Activated CD8-positive, alpha-beta T cell treated with anti-CD3 and anti-CD28 coated beads, Interleukin-2, amount 10 ng/mL, durations not matched to agents 7 days and 5 days (primary cell): ENCODE results near the gene CCDC85C. TPM values are rescaled to one million over a fixed set of nuclear protein-coding genes. Genes with fewer than 3 reads are reported as not detected.

Source experiments
- ATAC-seq: fragments of 150-1000 bp; cut with Tn5 transposase; one replicate; pipeline ENCODE4 v1.10.0; 2021; ENCODE audit warnings: moderate library complexity
- CTCF ChIA-PET: fragments of 350-600 bp; sonication (Branson Sonifier 250); formaldehyde crosslinking; loops from one replicate; lab custom pipeline; 2021; ENCODE audit warnings: antibody characterized with exemption; lab: Charles Lee
- POLR2A ChIA-PET: fragments of 350-600 bp; sonication (Branson Sonifier 250); formaldehyde crosslinking; loops from one replicate; lab custom pipeline; 2021; ENCODE audit warnings: antibody characterized with exemption; lab: Charles Lee
- DNase-seq: peaks from one replicate; pipeline ENCODE4 v3.0.0-alpha.2; 2020
- H3K27ac Mint-ChIP-seq: one replicate; pipeline ENCODE4 v1.8.0; 2021; ENCODE audit warnings: mild to moderate bottlenecking, mixed read lengths
- H3K27me3 Mint-ChIP-seq: one replicate; pipeline ENCODE4 v1.8.0; 2021; ENCODE audit warnings: low read depth, mixed read lengths
- H3K36me3 Mint-ChIP-seq: one replicate; pipeline ENCODE4 v1.8.0; 2021; ENCODE audit warnings: low read depth, mixed read lengths
- H3K4me1 Mint-ChIP-seq: one replicate; pipeline ENCODE4 v1.8.0; 2021; ENCODE audit warnings: low read depth, mixed read lengths
- H3K4me3 Mint-ChIP-seq: one replicate; pipeline ENCODE4 v1.8.0; 2021; ENCODE audit warnings: mild to moderate bottlenecking, mixed read lengths
- H3K9me3 Mint-ChIP-seq: one replicate; pipeline ENCODE4 v1.8.0; 2022; ENCODE audit warnings: mixed read lengths; ENCODE audit not compliant: insufficient read depth
- total RNA-seq, 2 experiments: library from RNA; stranded (reverse); gene quantifications; one replicate each; pipeline ENCODE4 v1.2.3, GENCODE V29; 2021

The CCDC85C gene
- total RNA-seq, 2 experiments from 2014 or later, result 7.5 to 8.9 TPM

DNA sequence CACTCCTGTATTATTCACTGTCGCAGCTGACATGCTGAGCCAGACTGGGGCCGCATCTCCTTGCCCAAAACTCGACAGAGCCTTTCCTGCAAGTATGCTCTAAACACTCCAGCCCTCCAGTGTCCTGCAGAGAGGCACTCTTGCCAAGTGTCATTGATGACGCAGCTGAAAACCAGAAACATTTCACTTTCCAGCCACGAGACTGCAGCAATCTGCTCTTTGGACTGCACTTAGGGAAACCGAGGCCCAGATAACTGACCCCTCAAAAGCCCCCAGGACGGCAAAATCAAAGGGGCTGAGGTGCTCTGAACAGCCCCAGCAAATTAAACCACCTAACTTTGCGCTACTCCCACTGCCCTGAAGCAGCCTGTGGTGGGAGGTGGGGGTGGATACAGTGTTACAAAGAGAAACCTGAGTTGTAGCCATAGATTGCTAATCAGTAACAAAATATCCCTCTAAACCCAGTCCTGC is 2.6 kb downstream of the CCDC85C start:
- Mint-ChIP-seq H3K27me3 (peaks cover 8% of the 10 kb centered on the region), H3K36me3 (no peaks in the 10 kb centered on the region), H3K27ac (no peak overlapping the region), H3K4me3 (no peak overlapping the region), H3K9me3 (no peaks in the 10 kb centered on the region), H3K4me1 (peaks cover 19% of the 10 kb centered on the region)
- ChIA-PET POLR2A (no interaction called here), CTCF (interaction anchor here (0.9 kb wide), 1 partner anchor 8 kb away, joined by 3 read pairs; no protein-coding TSS in a partner anchor)
- DNase-seq, result no peak
- ATAC-seq, result no peak

GRCh38 chr14:99600232-99600888 is 3.6 kb downstream of the CCDC85C start:
- peaks cover 19% of the 10 kb centered on the region for H3K4me1 Mint-ChIP-seq
- no peak overlapping the region for H3K4me3 Mint-ChIP-seq
- no peaks in the 10 kb centered on the region for H3K36me3 Mint-ChIP-seq
- no peak for DNase-seq
- peaks cover 8% of the 10 kb centered on the region for H3K27me3 Mint-ChIP-seq
- no peak overlapping the region for H3K27ac Mint-ChIP-seq
- CTCF ChIA-PET, result interaction anchor here (0.9 kb wide), 1 partner anchor 9 kb away, joined by 3 read pairs; no protein-coding TSS in a partner anchor
- POLR2A ChIA-PET, result no interaction called here
- no peaks in the 10 kb centered on the region for H3K9me3 Mint-ChIP-seq
- ATAC-seq, result no peak

DNA sequence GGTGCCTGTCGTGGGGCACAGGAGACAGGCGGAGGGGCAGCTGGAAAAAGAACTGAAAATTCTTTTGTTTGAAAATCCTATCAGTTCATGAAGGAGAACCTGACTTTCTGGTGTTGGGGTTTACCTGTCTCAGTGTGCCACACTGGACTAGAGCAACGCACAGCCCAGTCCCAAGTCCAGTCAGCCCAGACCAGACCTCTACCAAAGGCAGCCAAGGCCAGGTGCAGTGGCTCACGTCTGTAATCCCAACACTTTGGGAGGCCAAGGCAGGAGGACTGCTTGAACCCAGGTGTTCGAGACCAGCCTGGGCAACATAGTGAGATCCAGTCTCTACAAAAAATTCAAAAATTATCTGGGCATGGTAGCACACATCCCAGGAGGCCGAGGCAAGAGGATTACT is 4.6 kb downstream of the CCDC85C start:
- ChIA-PET CTCF (interaction anchor here (0.7 to 1.2 kb wide), 2 partner anchors 74 to 89 kb away, joined by 3 read pairs; no protein-coding TSS in a partner anchor), POLR2A (no interaction called here)
- peaks cover 8% of the 10 kb centered on the region for H3K27me3 Mint-ChIP-seq
- no peaks in the 10 kb centered on the region for H3K36me3 Mint-ChIP-seq
- no peak overlapping the region for H3K4me3 Mint-ChIP-seq
- ATAC-seq (no peak), DNase-seq (no peak)
- no peak overlapping the region for H3K27ac Mint-ChIP-seq
- peaks cover 26% of the 10 kb centered on the region for H3K4me1 Mint-ChIP-seq
- no peaks in the 10 kb centered on the region for H3K9me3 Mint-ChIP-seq

DNA sequence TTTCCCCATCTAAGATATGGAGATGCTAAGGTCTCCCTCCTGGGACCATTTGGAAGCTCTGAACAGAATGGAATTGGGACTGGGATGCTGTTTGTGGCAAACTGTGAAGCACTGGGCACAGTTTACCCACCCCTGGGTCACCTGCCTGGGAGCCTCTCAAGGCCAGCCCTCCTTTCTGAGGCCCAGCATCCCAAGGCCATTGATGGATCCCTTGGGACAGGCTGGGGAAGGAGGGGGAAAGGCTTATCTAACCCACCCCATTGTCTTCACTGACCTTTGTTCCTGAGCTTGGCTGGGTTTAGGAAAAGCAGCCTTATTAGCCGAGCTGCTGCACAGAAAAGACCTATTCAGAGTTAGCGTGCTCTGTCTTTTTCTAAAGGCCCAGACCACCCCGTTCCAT is 5.2 kb downstream of the CCDC85C start:
- no peak for ATAC-seq
- no peaks in the 10 kb centered on the region for H3K36me3 Mint-ChIP-seq
- peaks cover 8% of the 10 kb centered on the region for H3K27me3 Mint-ChIP-seq
- ChIA-PET POLR2A (no interaction called here), CTCF (interaction anchor here (0.7 to 1.2 kb wide), 2 partner anchors 74 to 89 kb away, joined by 3 read pairs; no protein-coding TSS in a partner anchor)
- no peaks in the 10 kb centered on the region for H3K9me3 Mint-ChIP-seq
- H3K4me3 Mint-ChIP-seq, result no peak overlapping the region
- DNase-seq, result no peak
- peaks cover 26% of the 10 kb centered on the region for H3K4me1 Mint-ChIP-seq
- H3K27ac Mint-ChIP-seq, result no peak overlapping the region

DNA sequence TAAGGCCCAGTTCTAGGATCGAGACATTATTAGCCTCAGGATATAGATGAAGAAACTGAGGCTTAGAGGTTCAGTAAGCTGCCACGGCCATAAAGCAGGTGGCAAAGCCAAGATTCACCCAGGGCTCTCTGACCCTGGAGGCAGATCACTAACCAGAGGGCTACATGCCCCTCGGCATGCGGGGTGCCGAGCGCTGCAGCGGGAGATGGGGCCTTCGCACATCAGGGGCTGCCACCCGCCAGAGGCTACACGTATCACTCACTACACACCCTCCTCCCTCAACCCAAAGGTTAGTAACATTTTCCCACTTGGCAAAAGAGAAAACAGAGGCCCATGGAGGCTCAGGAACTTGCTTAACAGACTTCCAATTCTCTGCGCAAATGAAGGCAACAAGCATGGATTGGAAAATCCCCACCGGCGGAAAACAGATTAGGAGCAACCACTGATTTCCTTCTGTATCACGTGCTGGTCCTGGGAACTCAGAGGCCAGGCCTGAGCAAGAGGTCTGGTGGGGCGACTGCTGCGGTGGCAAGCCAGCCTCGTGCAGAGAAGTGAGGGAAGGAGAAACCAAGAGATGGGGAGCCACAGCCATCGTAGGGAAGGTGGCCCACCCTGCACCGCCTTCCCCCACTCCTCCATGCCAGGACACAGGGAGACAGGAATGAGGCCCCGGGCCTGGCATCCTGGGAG is 6.0 kb downstream of the CCDC85C start:
- ChIA-PET POLR2A (no interaction called here), CTCF (no interaction called here)
- Mint-ChIP-seq H3K4me1 (peaks cover 26% of the 10 kb centered on the region), H3K27ac (no peak overlapping the region), H3K36me3 (no peaks in the 10 kb centered on the region), H3K4me3 (no peak overlapping the region), H3K9me3 (no peaks in the 10 kb centered on the region), H3K27me3 (peaks cover 8% of the 10 kb centered on the region)
- no peak for ATAC-seq
- DNase-seq, result no peak

GRCh38 chr14:99596772-99597171 is 7.2 kb downstream of the CCDC85C start:
- no peak overlapping the region for H3K27ac Mint-ChIP-seq
- DNase-seq (no peak), ATAC-seq (no peak)
- H3K27me3 Mint-ChIP-seq, result no peaks in the 10 kb centered on the region
- H3K4me1 Mint-ChIP-seq, result peaks cover 17% of the 10 kb centered on the region
- ChIA-PET POLR2A (no interaction called here), CTCF (no interaction called here)
- H3K9me3 Mint-ChIP-seq, result no peaks in the 10 kb centered on the region
- H3K4me3 Mint-ChIP-seq, result no peak overlapping the region
- H3K36me3 Mint-ChIP-seq, result no peaks in the 10 kb centered on the region

- H3K27me3 Mint-ChIP-seq, result no peaks in the 10 kb centered on the region
- no peak for DNase-seq
- H3K4me1 Mint-ChIP-seq, result peaks cover 13% of the 10 kb centered on the region
- H3K4me3 Mint-ChIP-seq, result no peak overlapping the region
- ChIA-PET POLR2A (no interaction called here), CTCF (no interaction called here)
- H3K27ac Mint-ChIP-seq, result no peak overlapping the region
- no peak for ATAC-seq
- no peaks in the 10 kb centered on the region for H3K9me3 Mint-ChIP-seq
- H3K36me3 Mint-ChIP-seq, result no peaks in the 10 kb centered on the region
Measured at GRCh38 chr14:99596071-99596627, 7.9 kb downstream of the CCDC85C start.

DNA sequence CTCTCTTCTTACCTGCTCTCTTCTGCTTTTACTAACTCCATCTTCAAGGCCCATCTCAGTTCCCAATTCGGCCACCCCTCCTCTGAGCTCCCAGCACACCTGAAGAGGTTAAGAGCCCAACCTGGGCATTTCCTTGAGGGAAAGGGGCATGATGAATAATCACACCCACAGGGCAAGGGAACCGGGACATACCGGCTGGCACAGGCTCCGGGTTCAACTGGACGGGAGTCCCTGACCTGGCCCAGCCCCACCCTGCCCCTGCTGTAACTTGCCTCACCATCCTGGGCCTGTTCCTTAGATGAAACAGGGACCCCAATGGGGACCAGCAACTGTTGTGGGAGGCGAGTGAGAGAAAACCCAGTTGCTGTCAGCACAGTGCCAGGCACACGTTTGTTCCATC is 8.5 kb downstream of the CCDC85C start:
- no peaks in the 10 kb centered on the region for H3K36me3 Mint-ChIP-seq
- ATAC-seq, result no peak
- H3K4me1 Mint-ChIP-seq, result peaks cover 13% of the 10 kb centered on the region
- ChIA-PET CTCF (interaction anchor here (1.2 kb wide), 1 partner anchor 12 kb away, joined by 3 read pairs; no protein-coding TSS in a partner anchor), POLR2A (no interaction called here)
- H3K27ac Mint-ChIP-seq, result peak overlapping the region; percentile 29
- H3K9me3 Mint-ChIP-seq, result no peaks in the 10 kb centered on the region
- H3K4me3 Mint-ChIP-seq, result no peak overlapping the region
- no peaks in the 10 kb centered on the region for H3K27me3 Mint-ChIP-seq
- no peak for DNase-seq

DNA sequence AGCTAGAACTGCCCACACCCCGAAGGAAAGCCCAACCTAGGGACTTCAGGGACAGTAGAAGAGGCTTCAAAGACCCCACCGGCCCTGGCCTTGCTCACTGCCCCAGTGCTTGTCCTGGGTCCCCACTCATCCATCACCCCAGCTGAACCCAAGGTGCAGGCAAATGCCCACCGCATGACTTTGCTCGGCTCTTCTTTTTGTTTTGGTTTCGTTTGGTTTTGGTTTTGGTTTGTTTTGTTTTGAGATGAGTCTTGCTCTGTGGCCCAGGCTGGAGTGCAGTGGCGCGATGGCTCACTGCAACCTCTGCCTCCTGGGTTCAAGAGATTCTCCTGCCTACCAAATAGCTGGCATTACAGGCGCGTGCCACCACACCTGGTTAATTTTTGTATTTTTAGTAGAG is 9.0 kb downstream of the CCDC85C start:
- peak overlapping the region; percentile 50 for H3K4me3 Mint-ChIP-seq
- ATAC-seq (peak; percentile 76), DNase-seq (peak; percentile 63)
- H3K36me3 Mint-ChIP-seq, result no peaks in the 10 kb centered on the region
- ChIA-PET POLR2A (interaction anchor here (0.8 to 1.1 kb wide), 2 partner anchors 10 to 11 kb away, joined by 3 read pairs; no protein-coding TSS in a partner anchor), CTCF (interaction anchor here (0.8 to 1.2 kb wide), 3 partner anchors 10 to 352 kb away, joined by 3 to 7 read pairs (median 3); no protein-coding TSS in a partner anchor)
- H3K27me3 Mint-ChIP-seq, result no peaks in the 10 kb centered on the region
- H3K9me3 Mint-ChIP-seq, result no peaks in the 10 kb centered on the region
- peak overlapping the region; percentile 77 for H3K27ac Mint-ChIP-seq
- H3K4me1 Mint-ChIP-seq, result peaks cover 13% of the 10 kb centered on the region

GRCh38 chr14:99593971-99594841 is 9.8 kb downstream of the CCDC85C start:
- H3K4me1 Mint-ChIP-seq, result peaks cover 13% of the 10 kb centered on the region
- no peaks in the 10 kb centered on the region for H3K27me3 Mint-ChIP-seq
- H3K36me3 Mint-ChIP-seq, result no peaks in the 10 kb centered on the region
- no peaks in the 10 kb centered on the region for H3K9me3 Mint-ChIP-seq
- H3K27ac Mint-ChIP-seq, result no peak overlapping the region
- ChIA-PET POLR2A (interaction anchor here (0.8 to 1.1 kb wide), 2 partner anchors 10 to 11 kb away, joined by 3 read pairs; no protein-coding TSS in a partner anchor), CTCF (interaction anchor here (0.8 to 1.2 kb wide), 3 partner anchors 11 to 353 kb away, joined by 3 to 7 read pairs (median 3); no protein-coding TSS in a partner anchor)
- no peak for DNase-seq
- no peak overlapping the region for H3K4me3 Mint-ChIP-seq
- ATAC-seq, result no peak
